Astrocyte of the spinal cord (primary cell): Measurements from ENCODE around the gene DCXR.

ENCODE experiments used
- DNase-seq: peaks from one replicate; pipeline ENCODE4 v3.0.0; 2011; ENCODE audit warnings: low read depth, low spot score
- H3K4me3 ChIP-seq: 2 replicates; pipeline ENCODE4 v1.5.1; 2011; ENCODE audit warnings: low read depth, mild to moderate bottlenecking, low read length, moderate library complexity
- CTCF ChIP-seq: IDR thresholded peaks from 2 replicates; pipeline ENCODE4 v1.5.1; 2012; ENCODE audit warnings: low read depth, mild to moderate bottlenecking, low read length, inconsistent platforms
- in situ Hi-C: cut with HindIII; loops from 2 replicates; pipeline ENCODE4 v1.10.0; 2017; ENCODE audit warnings: low sequenced_read_pairs

Gene DCXR

DNA sequence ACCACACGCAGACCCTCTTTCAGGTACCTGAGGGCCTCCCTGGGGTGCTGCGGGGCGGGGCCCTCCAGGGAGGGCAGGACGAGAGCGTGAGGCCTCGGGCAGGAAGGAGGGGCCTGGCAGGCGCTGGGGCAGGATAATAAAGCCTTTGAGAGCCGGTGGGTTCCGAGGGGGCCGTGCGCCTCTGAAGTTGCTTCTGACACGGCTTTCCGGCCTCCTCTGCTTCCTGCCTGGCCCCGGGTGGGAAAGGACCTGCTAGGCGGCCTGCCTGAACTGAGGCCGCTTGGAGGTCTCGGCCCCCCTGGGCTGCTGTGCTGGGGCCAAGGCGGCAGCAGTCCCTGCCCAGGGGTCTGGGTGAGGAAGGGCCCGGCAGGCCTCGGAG is 25.2 kb downstream of the DCXR start:
- no peak for DNase-seq
- in situ Hi-C loops = no loop called here
- H3K4me3 ChIP-seq = no peak overlapping the region
- TF ChIP-seq CTCF = no peak

GRCh38 chr17:82011617-82012187 is 25.8 kb downstream of the DCXR start:
- H3K4me3 ChIP-seq = no peak overlapping the region
- no peak for DNase-seq
- in situ Hi-C loops = no loop called here

DNA sequence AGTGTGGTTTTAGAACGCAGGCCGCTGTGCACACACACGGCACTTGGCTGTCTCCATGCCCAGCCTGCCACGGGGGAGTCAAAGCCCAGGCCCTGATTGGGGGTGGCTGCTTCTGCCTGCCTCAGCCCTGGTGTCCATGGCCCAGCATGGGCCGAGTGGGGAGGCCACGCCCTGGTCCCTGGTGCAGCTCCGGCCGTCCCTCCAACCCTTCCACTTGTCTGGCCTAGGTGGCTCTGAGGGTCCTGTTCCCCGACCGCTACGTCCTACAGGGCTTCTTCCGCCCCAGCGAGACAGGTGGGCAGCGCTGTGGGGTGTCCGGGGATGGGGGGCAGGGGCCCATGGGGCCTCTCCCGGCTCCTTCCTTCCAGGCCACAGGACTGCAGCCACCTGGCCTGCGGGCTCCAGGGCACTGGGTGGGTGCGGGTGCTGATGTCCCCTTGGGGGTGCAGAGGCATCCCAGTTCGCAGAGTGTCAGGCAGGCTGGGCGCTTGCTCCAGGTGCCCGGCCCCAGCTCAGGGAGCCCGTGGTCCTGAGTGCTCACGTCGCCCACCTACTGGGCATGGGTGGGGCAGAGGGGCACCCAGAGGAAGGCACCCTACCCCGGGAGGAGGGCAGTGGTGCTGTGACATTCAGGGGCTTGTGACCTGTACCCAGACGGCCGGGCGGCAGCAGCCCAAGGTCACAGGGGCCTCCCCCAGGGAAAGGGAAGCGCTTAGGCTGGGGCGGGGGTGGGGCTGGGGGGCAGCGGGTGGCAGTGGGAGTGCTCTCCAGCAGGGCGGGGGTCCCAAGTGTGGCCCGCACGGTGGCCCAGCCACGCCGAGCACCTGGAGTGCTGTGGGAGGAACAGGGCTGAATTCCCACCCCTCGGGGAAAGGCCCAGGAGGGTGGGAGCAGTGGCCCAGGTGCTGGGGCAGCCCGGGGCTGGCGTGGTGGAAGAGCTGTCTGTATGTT is 26.6 kb downstream of the DCXR start:
- no peak overlapping the region for H3K4me3 ChIP-seq
- no peak for DNase-seq
- in situ Hi-C loops = no loop called here
- no peak for TF ChIP-seq CTCF

More at GRCh38 chr17:82011617-82012187, 25.8 kb downstream of the DCXR start:
- TF ChIP-seq CTCF = no peak

DNA sequence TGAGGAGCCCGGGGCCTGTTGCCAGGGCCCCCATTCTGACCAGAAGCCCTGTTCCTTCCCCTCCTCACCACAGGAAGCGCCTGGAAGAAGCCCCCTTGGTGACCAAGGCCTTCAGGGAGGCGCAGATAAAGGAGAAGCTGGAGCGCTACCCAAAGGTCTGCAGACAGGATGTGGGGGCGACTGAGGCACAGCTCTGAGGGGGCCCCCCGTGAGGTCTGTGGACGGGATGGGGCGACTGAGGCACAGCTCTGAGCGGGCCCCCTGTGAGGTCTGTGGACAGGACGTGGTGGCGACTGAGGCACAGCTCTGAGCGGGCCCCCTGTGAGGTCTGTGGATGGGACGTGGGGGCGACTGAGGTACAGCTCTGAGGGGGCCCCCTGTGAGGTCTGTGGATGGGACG is 28.1 kb downstream of the DCXR start:
- no peak for DNase-seq
- in situ Hi-C loops = no loop called here
- no peak overlapping the region for H3K4me3 ChIP-seq
- no peak for TF ChIP-seq CTCF

DNA sequence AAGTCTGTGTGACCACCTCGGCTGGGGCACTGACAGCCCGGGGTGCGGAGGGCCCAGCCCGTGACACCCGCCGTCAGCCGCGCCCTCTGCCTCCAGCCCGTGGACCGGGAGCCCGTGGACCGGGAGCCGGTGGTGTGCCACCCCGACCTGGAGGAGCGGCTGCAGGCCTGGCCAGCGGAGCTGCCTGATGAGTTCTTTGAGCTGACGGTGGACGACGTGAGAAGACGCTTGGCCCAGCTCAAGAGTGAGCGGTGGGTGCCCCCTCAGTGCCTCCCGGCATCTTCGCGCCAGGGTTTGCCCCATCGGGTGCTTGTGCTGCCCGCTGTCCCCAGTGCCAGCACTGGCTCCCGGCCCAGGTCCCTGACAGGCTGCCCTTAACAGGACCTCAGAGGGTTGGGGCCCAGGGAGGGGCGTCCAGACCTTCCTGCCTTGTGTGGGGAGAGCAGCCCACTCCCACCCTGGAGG is 28.5 kb downstream of the DCXR start:
- TF ChIP-seq CTCF = no peak
- no peak overlapping the region for H3K4me3 ChIP-seq
- DNase-seq = no peak
- in situ Hi-C loops = no loop called here

DNA sequence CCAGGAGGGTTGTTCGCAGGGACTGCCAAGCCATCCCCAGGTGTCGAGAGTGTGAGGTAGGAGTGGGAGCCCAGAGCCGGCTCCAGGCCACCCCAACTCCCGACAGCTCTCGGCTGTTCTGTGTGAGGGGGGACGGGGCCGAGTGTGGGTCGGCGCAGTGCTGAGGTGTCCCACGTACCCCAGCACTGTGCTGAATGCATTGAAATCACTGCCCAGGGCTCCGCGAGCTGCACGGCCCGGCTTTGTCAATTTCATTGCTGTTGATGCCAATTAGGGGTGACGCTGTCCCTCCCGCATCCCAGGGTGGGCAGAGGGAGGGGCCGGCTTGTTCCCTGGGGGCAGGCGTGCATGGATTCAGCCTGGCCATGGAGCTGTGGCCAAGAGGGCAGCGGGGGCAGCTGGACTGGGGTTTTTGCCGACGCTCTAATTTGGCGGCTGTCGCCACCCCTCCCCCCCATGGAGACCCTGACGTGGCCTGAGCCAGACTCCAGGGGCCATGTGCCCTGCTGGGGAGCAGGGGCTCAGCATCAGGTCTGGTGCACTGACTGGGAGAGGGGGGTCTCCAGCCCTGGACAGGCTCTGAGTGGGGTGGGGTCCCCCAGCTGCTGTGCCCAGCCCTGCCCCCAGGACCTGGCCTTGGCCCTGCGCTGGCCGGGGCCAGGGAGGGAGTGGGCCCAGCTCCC is 29.1 kb downstream of the DCXR start:
- DNase-seq = no peak
- no peak for TF ChIP-seq CTCF
- in situ Hi-C loops = no loop called here
- no peak overlapping the region for H3K4me3 ChIP-seq
